ENCODE results near the gene NYAP1. TPM values are rescaled to one million over a fixed set of nuclear protein-coding genes. Genes with fewer than 3 reads are reported as not detected.

Gene NYAP1
- total and polyA plus RNA-seq, 4 donors: 0.32 to 1.1 (median 0.46) TPM

DNA sequence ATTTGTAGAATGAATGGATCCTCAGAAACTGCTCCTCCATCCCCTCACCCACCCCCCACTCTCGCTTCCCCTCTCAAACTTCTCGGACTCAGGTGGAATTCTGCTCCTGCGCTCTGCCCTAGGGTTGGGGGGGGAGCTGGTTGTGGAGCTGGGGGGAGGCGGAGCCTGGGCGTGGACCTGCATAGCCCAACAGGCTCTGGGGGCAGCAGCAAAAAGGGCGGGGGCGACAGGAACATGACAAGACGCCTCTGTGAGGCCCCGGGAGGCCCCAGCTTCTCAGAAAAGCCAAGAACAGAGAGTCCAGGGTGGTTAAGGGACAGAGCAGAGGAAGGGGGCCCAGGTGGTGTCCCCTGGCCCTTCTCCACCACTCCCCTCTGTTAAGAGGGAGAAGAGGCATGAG is 8.2 kb upstream of the NYAP1 start:
- no peak overlapping the region for H3K9ac ChIP-seq (ENCODE audit: insufficient read depth in 1 of 2, low read length in 2 of 2)
- 24 to 45% methylated on average over 8 to 9 of the region's 9 CpGs for WGBS, 2 donors

DNA sequence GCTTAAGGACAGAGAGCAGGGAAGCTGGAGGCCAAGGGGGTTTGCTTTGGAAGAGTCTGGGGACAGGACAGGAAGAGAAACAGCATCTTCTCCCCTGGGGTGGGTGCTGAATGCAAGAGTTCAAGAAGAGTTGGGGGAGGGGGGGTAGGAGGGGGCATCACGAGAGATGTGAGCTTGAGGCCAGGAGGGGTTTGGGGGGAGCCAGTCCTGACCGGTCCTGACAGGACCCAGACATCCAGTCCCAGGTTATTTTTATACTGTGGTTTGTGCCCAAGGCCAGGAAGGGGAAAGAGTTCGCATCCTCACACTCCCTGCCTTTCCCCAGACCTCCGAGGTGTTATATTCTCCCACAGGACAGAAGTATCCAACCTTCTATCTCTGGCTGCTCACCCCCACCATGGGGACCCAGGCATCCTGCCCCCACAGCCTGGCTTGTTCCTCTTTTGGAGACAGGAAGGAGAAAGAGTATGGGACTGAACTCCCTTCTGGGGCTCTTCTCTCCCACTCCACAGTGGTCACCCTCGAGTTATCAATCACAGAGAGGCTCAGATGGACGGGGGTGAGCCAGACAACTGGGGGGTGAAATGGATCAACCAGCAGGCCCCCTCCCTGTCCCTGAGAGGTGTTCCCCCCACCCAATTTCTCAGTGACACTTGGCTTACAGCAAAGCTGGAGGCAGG is 7.5 kb upstream of the NYAP1 start:
- 13 to 22% methylated on average over 6 of the region's 6 CpGs for WGBS, 2 donors
- H3K27ac ChIP-seq (ENCODE audit: low read depth in 1 of 2, low read length in 1 of 2): peak overlapping the region in 1 of 2 donors; percentile 30
- DNase-seq: peak in 1 of 3 donors; percentile 31

More for the DNA sequence above, 8.2 kb upstream of the NYAP1 start:
- TF ChIP-seq, protein P1, sequence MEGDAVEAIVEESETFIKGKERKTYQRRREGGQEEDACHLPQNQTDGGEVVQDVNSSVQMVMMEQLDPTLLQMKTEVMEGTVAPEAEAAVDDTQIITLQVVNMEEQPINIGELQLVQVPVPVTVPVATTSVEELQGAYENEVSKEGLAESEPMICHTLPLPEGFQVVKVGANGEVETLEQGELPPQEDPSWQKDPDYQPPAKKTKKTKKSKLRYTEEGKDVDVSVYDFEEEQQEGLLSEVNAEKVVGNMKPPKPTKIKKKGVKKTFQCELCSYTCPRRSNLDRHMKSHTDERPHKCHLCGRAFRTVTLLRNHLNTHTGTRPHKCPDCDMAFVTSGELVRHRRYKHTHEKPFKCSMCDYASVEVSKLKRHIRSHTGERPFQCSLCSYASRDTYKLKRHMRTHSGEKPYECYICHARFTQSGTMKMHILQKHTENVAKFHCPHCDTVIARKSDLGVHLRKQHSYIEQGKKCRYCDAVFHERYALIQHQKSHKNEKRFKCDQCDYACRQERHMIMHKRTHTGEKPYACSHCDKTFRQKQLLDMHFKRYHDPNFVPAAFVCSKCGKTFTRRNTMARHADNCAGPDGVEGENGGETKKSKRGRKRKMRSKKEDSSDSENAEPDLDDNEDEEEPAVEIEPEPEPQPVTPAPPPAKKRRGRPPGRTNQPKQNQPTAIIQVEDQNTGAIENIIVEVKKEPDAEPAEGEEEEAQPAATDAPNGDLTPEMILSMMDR (IDR thresholded peaks at IDR 0.05; ENCODE audit: control extremely low read depth, extremely low read depth): no peak
- DNase-seq: peak in 1 of 3 donors; percentile 49
- Histone ChIP-seq H3K4me3 (no peak overlapping the region), H3K4me1 (ENCODE audit: control insufficient read depth in 5 of 5, insufficient read depth in 5 of 5, low read length in 5 of 5) (peaks cover 4 to 30% (median 21%) of the 10 kb centered on the region in 5 donors), H3K9me3 (ENCODE audit: control insufficient read depth in 4 of 4, insufficient read depth in 3 of 4, low read length in 3 of 4) (no peaks in the 10 kb centered on the region), H3K36me3 (ENCODE audit: control insufficient read depth in 4 of 4, insufficient read depth in 4 of 4, low read length in 4 of 4) (peaks cover 3 to 24% (median 13%) of the 10 kb centered on the region in 4 donors), H3K27me3 (ENCODE audit: control insufficient read depth in 3 of 3, insufficient read depth in 3 of 3, low read length in 2 of 3) (no peaks in the 10 kb centered on the region), H3K27ac (ENCODE audit: low read depth in 1 of 2, low read length in 1 of 2) (peak overlapping the region in 1 of 2 donors; percentile 30)
- ATAC-seq (ENCODE audit: insufficient read depth, low FRiP score): no peak

GRCh38 chr7:100476903-100477870 is 6.5 kb upstream of the NYAP1 start:
- ATAC-seq (ENCODE audit: insufficient read depth, low FRiP score) (no peak), DNase-seq (peak in 1 of 3 donors; percentile 28)
- Histone ChIP-seq H3K4me3 (peak overlapping the region; percentile 61), H3K27ac (ENCODE audit: low read depth in 1 of 2, low read length in 1 of 2) (peak overlapping the region; percentile 65 to 94), H3K4me1 (ENCODE audit: control insufficient read depth in 5 of 5, insufficient read depth in 5 of 5, low read length in 5 of 5) (peaks cover 4 to 30% (median 21%) of the 10 kb centered on the region in 5 donors), H3K9ac (ENCODE audit: insufficient read depth in 1 of 2, low read length in 2 of 2) (no peak overlapping the region), H3K36me3 (ENCODE audit: control insufficient read depth in 4 of 4, insufficient read depth in 4 of 4, low read length in 4 of 4) (peaks cover 3 to 21% (median 12%) of the 10 kb centered on the region in 4 donors), H3K9me3 (ENCODE audit: control insufficient read depth in 4 of 4, insufficient read depth in 3 of 4, low read length in 3 of 4) (no peaks in the 10 kb centered on the region), H3K27me3 (ENCODE audit: control insufficient read depth in 3 of 3, insufficient read depth in 3 of 3, low read length in 2 of 3) (no peaks in the 10 kb centered on the region)
- TF ChIP-seq, protein P1 (IDR thresholded peaks at IDR 0.05; ENCODE audit: control extremely low read depth, extremely low read depth): no peak
- 6 to 8% methylated on average over 27 to 30 of the region's 30 CpGs for WGBS, 2 donors

More for the DNA sequence above, 7.5 kb upstream of the NYAP1 start:
- Histone ChIP-seq H3K4me1 (ENCODE audit: control insufficient read depth in 5 of 5, insufficient read depth in 5 of 5, low read length in 5 of 5) (peaks cover 4 to 30% (median 21%) of the 10 kb centered on the region in 5 donors), H3K9me3 (ENCODE audit: control insufficient read depth in 4 of 4, insufficient read depth in 3 of 4, low read length in 3 of 4) (no peaks in the 10 kb centered on the region), H3K27me3 (ENCODE audit: control insufficient read depth in 3 of 3, insufficient read depth in 3 of 3, low read length in 2 of 3) (no peaks in the 10 kb centered on the region), H3K4me3 (no peak overlapping the region), H3K9ac (ENCODE audit: insufficient read depth in 1 of 2, low read length in 2 of 2) (peak overlapping the region in 1 of 2 donors; percentile 11), H3K36me3 (ENCODE audit: control insufficient read depth in 4 of 4, insufficient read depth in 4 of 4, low read length in 4 of 4) (peaks cover 3 to 22% (median 13%) of the 10 kb centered on the region in 4 donors)
- ATAC-seq (ENCODE audit: insufficient read depth, low FRiP score): no peak
- TF ChIP-seq, protein P1 (IDR thresholded peaks at IDR 0.05; ENCODE audit: control extremely low read depth, extremely low read depth): no peak

Measured in lung (tissue), 12 donors.